Activated CD4-positive, alpha-beta T cell treated with anti-CD3 and anti-CD28 coated beads for 36 hours (primary cell): Measurements from ENCODE around the gene CLRN2. TPM values are rescaled to one million over a fixed set of nuclear protein-coding genes. Genes with fewer than 3 reads are reported as not detected.

Experiments used
- ATAC-seq: fragments of 200-7000 bp; cut with Tn5 transposase; one replicate; pipeline ENCODE4 v1.10.0; 2021; ENCODE audit warnings: mild to moderate bottlenecking, moderate library complexity
- CTCF ChIA-PET: fragments of 350-600 bp; sonication (Branson Sonifier 250); formaldehyde crosslinking; loops from one replicate; lab custom pipeline; 2021; ENCODE audit warnings: antibody characterized with exemption; lab: Charles Lee
- POLR2A ChIA-PET: fragments of 350-600 bp; sonication (Branson Sonifier 250); formaldehyde crosslinking; loops from one replicate; lab custom pipeline; 2021; ENCODE audit warnings: antibody characterized with exemption, inconsistent platforms; lab: Charles Lee
- DNase-seq: peaks from one replicate; pipeline ENCODE4 v3.0.0-alpha.2; 2020
- H3K27ac Mint-ChIP-seq: one replicate; pipeline ENCODE4 v1.8.0; 2021; ENCODE audit warnings: mixed read lengths
- H3K27me3 Mint-ChIP-seq: one replicate; pipeline ENCODE4 v1.8.0; 2021; ENCODE audit warnings: mixed read lengths
- H3K36me3 Mint-ChIP-seq: one replicate; pipeline ENCODE4 v1.8.0; 2021; ENCODE audit warnings: low read depth, mixed read lengths
- H3K4me1 Mint-ChIP-seq: one replicate; pipeline ENCODE4 v1.8.0; 2021; ENCODE audit warnings: mixed read lengths
- H3K4me3 Mint-ChIP-seq: one replicate; pipeline ENCODE4 v1.8.0; 2021; ENCODE audit warnings: mild to moderate bottlenecking, moderate library complexity, mixed read lengths
- H3K9me3 Mint-ChIP-seq: one replicate; pipeline ENCODE4 v1.8.0; 2021; ENCODE audit warnings: low read depth, mixed read lengths
- intact Hi-C, 2 experiments: fragments of 100-400 bp; cut with DNase I in 1 of 2; cut with micrococcal nuclease in 1 of 2; formaldehyde crosslinking; loops; one replicate each; pipeline versions ENCODE4 v1.14.2 to v1.15.1; 2022 to 2024; cut with DNase I, micrococcal nuclease
- total RNA-seq, 2 experiments: library from RNA; stranded (reverse); gene quantifications; one replicate each; pipeline ENCODE4 v1.2.3, GENCODE V29; 2021

The CLRN2 gene
- total RNA-seq, 2 experiments from 2014 or later = not detected

DNA sequence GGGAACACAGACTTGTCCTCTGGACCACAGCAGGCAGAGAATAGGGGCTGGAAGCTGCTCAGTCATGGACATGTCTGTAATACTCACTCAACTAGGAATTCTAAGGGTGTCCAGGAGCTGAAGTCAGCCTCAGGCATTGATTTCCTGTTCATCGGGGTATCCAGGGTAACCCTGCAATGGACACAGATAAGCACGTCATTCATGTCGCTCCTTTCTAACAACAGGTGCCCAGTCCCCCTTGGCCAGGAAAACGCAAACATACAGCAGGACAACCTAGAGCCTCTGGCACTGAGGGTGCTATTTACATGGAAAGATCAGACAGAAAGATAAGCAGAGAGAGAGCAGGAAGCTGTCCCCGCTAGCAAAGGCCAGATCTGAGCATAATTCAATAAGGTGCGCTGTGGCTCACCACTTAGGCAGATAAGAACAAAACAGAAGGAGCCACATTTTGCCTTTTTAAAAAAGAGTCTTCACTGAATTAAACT, 24.3 kb upstream of the CLRN2 start:
- intact Hi-C loops = no loop called here
- ChIA-PET CTCF (interaction anchor here (0.7 kb wide), 1 partner anchor 207 kb away, joined by 3 read pairs; no protein-coding TSS in a partner anchor), POLR2A (no interaction called here)
- Mint-ChIP-seq H3K9me3 (no peaks in the 10 kb centered on the region), H3K4me3 (no peak overlapping the region), H3K27ac (no peak overlapping the region), H3K4me1 (peaks cover 11% of the 10 kb centered on the region), H3K36me3 (peaks cover 46% of the 10 kb centered on the region), H3K27me3 (no peaks in the 10 kb centered on the region)
- no peak for ATAC-seq
- DNase-seq = no peak

DNA sequence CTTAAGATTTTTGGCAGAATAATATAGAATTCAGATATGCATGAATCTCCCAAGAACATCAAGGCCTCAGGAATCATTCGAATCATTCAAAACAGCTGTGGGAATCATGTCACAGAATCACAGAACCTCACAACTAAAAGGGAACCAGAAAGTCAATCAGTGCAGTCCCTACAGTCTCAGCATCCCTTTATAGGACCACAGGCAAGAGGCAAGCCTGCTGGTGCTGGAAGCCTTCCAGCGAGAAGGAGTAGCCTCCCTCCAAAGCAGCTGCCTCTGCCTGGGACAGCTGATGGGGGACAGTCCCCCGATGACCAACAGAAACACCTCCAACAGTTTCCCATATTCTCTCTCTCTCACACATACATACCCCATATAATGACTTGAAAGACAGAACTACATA, 23.8 kb upstream of the CLRN2 start:
- Mint-ChIP-seq H3K27me3 (no peaks in the 10 kb centered on the region), H3K36me3 (peaks cover 46% of the 10 kb centered on the region), H3K9me3 (no peaks in the 10 kb centered on the region), H3K4me3 (no peak overlapping the region), H3K27ac (no peak overlapping the region), H3K4me1 (peaks cover 11% of the 10 kb centered on the region)
- ChIA-PET POLR2A (no interaction called here), CTCF (interaction anchor here (0.7 kb wide), 1 partner anchor 206 kb away, joined by 3 read pairs; no protein-coding TSS in a partner anchor)
- ATAC-seq (no peak), DNase-seq (no peak)
- intact Hi-C loops = no loop called here

GRCh38 chr4:17492058-17492741, 22.8 kb upstream of the CLRN2 start:
- no peaks in the 10 kb centered on the region for H3K9me3 Mint-ChIP-seq
- no peak overlapping the region for H3K27ac Mint-ChIP-seq
- no peak for ATAC-seq
- peaks cover 11% of the 10 kb centered on the region for H3K4me1 Mint-ChIP-seq
- no peak overlapping the region for H3K4me3 Mint-ChIP-seq
- intact Hi-C loops = no loop called here
- no peaks in the 10 kb centered on the region for H3K27me3 Mint-ChIP-seq
- ChIA-PET CTCF (no interaction called here), POLR2A (no interaction called here)
- H3K36me3 Mint-ChIP-seq = peaks cover 41% of the 10 kb centered on the region
- no peak for DNase-seq

GRCh38 chr4:17492876-17493275, 22.1 kb upstream of the CLRN2 start:
- POLR2A ChIA-PET = no interaction called here
- intact Hi-C loops = no loop called here
- ATAC-seq (no peak), DNase-seq (no peak)
- Mint-ChIP-seq H3K4me3 (no peak overlapping the region), H3K36me3 (peaks cover 47% of the 10 kb centered on the region), H3K27me3 (no peaks in the 10 kb centered on the region), H3K9me3 (no peaks in the 10 kb centered on the region), H3K27ac (no peak overlapping the region), H3K4me1 (peaks cover 11% of the 10 kb centered on the region)
- CTCF ChIA-PET = no interaction called here

- Mint-ChIP-seq H3K27me3 (no peaks in the 10 kb centered on the region), H3K9me3 (no peaks in the 10 kb centered on the region), H3K36me3 (peaks cover 48% of the 10 kb centered on the region), H3K4me3 (no peak overlapping the region), H3K4me1 (peaks cover 11% of the 10 kb centered on the region), H3K27ac (no peak overlapping the region)
- CTCF ChIA-PET = interaction anchor here (1.2 kb wide), 1 partner anchor 14 kb away, joined by 3 read pairs; no protein-coding TSS in a partner anchor
- intact Hi-C loops = no loop called here
- DNase-seq (no peak), ATAC-seq (no peak)
- POLR2A ChIA-PET = no interaction called here
These were observed 21.3 kb upstream of the CLRN2 start for GRCh38 chr4:17493619-17494018.

- Mint-ChIP-seq H3K9me3 (no peaks in the 10 kb centered on the region), H3K4me1 (peaks cover 11% of the 10 kb centered on the region), H3K27me3 (no peaks in the 10 kb centered on the region), H3K4me3 (no peak overlapping the region), H3K36me3 (peaks cover 46% of the 10 kb centered on the region), H3K27ac (no peak overlapping the region)
- intact Hi-C loops = no loop called here
- peak; percentile 87 for ATAC-seq
- ChIA-PET POLR2A (no interaction called here), CTCF (interaction anchor here (1.2 kb wide), 1 partner anchor 15 kb away, joined by 3 read pairs; no protein-coding TSS in a partner anchor)
- DNase-seq = peak; percentile 48
These were observed 20.4 kb upstream of the CLRN2 start for GRCh38 chr4:17494258-17495190.

GRCh38 chr4:17497890-17498523, 17.0 kb upstream of the CLRN2 start:
- intact Hi-C loops = no loop called here
- Mint-ChIP-seq H3K9me3 (no peaks in the 10 kb centered on the region), H3K4me1 (peaks cover 17% of the 10 kb centered on the region), H3K36me3 (peaks cover 53% of the 10 kb centered on the region), H3K27me3 (no peaks in the 10 kb centered on the region), H3K27ac (peak overlapping the region; percentile 38), H3K4me3 (no peak overlapping the region)
- CTCF ChIA-PET = interaction anchor here (1.2 to 1.5 kb wide), 2 partner anchors 14 to 49 kb away, joined by 4 to 5 read pairs; partner anchors contain the start of gene QDPR
- ATAC-seq (no peak), DNase-seq (no peak)
- POLR2A ChIA-PET = no interaction called here

- peak; percentile 39 for ATAC-seq
- intact Hi-C loops = no loop called here
- Mint-ChIP-seq H3K36me3 (peaks cover 62% of the 10 kb centered on the region), H3K4me3 (no peak overlapping the region), H3K27ac (peak overlapping the region; percentile 12), H3K9me3 (no peaks in the 10 kb centered on the region), H3K27me3 (no peaks in the 10 kb centered on the region), H3K4me1 (peaks cover 7% of the 10 kb centered on the region)
- POLR2A ChIA-PET = no interaction called here
- DNase-seq = no peak
- CTCF ChIA-PET = no interaction called here
These were observed 14.4 kb upstream of the CLRN2 start for GRCh38 chr4:17500574-17500973.

DNA sequence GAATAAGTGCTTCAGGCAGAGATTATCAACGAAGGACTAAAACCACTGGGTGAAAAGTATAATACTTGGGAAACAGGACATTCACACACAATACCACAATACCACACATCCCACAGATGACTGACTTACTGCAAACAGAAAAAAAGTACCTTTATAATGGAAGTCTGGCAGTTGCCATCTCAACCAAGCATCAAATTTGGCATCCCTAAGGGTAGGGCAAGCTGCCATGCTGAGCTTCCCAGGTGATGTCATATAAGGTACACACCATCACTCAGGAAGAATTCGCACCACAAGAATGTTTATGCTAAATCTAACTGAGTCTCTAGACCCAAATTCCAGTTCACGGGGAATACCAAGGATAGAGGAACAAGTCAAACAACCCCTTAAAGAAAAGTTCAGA, 12.2 kb upstream of the CLRN2 start:
- POLR2A ChIA-PET = no interaction called here
- Mint-ChIP-seq H3K27me3 (no peaks in the 10 kb centered on the region), H3K4me3 (no peak overlapping the region), H3K9me3 (no peaks in the 10 kb centered on the region), H3K36me3 (peaks cover 58% of the 10 kb centered on the region), H3K27ac (no peak overlapping the region), H3K4me1 (peaks cover 12% of the 10 kb centered on the region)
- DNase-seq (no peak), ATAC-seq (no peak)
- CTCF ChIA-PET = no interaction called here
- intact Hi-C loops = no loop called here

DNA sequence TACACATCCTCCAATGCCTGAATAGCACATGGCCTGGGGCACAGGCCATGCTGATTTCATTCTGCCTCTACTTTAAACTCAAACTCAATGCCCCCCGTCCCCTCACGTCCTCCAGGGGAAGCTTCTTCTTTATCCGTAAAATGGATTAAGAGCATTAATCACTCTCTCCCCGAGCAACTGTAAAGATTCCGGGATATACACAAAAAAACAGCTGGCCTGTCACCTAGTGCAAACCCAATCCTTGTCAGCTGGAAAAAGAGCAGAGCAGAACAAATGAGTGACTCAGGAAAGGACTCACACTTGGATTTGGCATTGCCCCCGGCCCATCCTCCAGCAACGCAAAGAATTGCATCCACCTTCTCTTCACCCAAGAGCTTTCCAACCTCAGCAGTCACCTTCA, 10.9 kb upstream of the CLRN2 start:
- Mint-ChIP-seq H3K4me1 (peaks cover 14% of the 10 kb centered on the region), H3K4me3 (no peak overlapping the region), H3K9me3 (no peaks in the 10 kb centered on the region), H3K36me3 (peaks cover 50% of the 10 kb centered on the region), H3K27me3 (no peaks in the 10 kb centered on the region), H3K27ac (no peak overlapping the region)
- ChIA-PET CTCF (interaction anchor here (0.6 to 1.9 kb wide), 4 partner anchors 32 to 562 kb away, joined by 3 to 4 read pairs (median 4); no protein-coding TSS in a partner anchor), POLR2A (interaction anchor here (0.6 kb wide), 1 partner anchor 122 kb away, joined by 4 read pairs; no protein-coding TSS in a partner anchor)
- intact Hi-C loops = no loop called here
- ATAC-seq (no peak), DNase-seq (no peak)

- intact Hi-C loops = loop anchor here (5.0 to 10.0 kb wide), 3 partner anchors 173 to 512 kb away; partner anchors contain the start of genes LCORL (in 2 of the 2), DCAF16 (in 1 of the 2) and NCAPG (in 1 of the 2)
- peaks cover 16% of the 10 kb centered on the region for H3K36me3 Mint-ChIP-seq
- H3K4me3 Mint-ChIP-seq = peak overlapping the region; percentile 78
- DNase-seq = no peak
- CTCF ChIA-PET = interaction anchor here (0.6 to 1.6 kb wide), 3 partner anchors 9 to 179 kb away, joined by 3 to 4 read pairs (median 3); no protein-coding TSS in a partner anchor
- H3K4me1 Mint-ChIP-seq = peaks cover 28% of the 10 kb centered on the region
- H3K27me3 Mint-ChIP-seq = no peaks in the 10 kb centered on the region
- peak overlapping the region; percentile 9 for H3K27ac Mint-ChIP-seq
- POLR2A ChIA-PET = interaction anchor here (0.5 to 0.6 kb wide), 2 partner anchors 66 to 248 kb away, joined by 3 read pairs; partner anchors contain the start of gene LAP3
- ATAC-seq = no peak
- no peaks in the 10 kb centered on the region for H3K9me3 Mint-ChIP-seq
These were observed 4.4 kb upstream of the CLRN2 start for GRCh38 chr4:17510582-17510981.
